Endothelial cell of umbilical vein (primary cell): ENCODE data around the gene CAMP. TPM values are rescaled to one million over a fixed set of nuclear protein-coding genes. Genes with fewer than 3 reads are reported as not detected.
A peak's percentile ranks its signal among the peaks of the same experiment; 100 is the strongest.

Source experiments
- BruUV-seq: library from RNA; stranded (reverse); fragments of 400-500 nt; replicated peaks from 2 replicates; lab custom pipeline; 2021; lab: Mats Ljungman, UMichigan
- CTCF ChIA-PET: fragments of 300-600, 350-600 bp; sonication (Branson Sonifier 250); formaldehyde crosslinking; loops from one replicate; lab custom pipeline; 2021; ENCODE audit warnings: antibody characterized with exemption, inconsistent platforms; lab: Charles Lee
- POLR2A ChIA-PET: fragments of 300-600, 350-600 bp; sonication (Branson Sonifier 250); formaldehyde crosslinking; loops from one replicate; lab custom pipeline; 2021; ENCODE audit warnings: antibody characterized with exemption, inconsistent platforms; lab: Charles Lee
- DNase-seq: peaks from one replicate; pipeline ENCODE4 v3.0.0-alpha.2; 2011; ENCODE audit warnings: low read depth, low spot score
- FAIRE-seq: peaks from 2 replicates; lab custom pipeline; 2011; peaks lifted over from hg19 to GRCh38; lab: Jason Lieb, UNC
- H2AFZ ChIP-seq: 2 replicates; pipeline ENCODE4 v1.6.0; 2012; ENCODE audit warnings: low read depth, low read length, control low read depth, inconsistent platforms
- H3K27ac ChIP-seq: 2 replicates; pipeline ENCODE4 v1.5.1; 2011; ENCODE audit warnings: low read depth, mild to moderate bottlenecking, control low read depth, low read length, moderate library complexity; ENCODE audit not compliant: insufficient read depth
- H3K27me3 ChIP-seq, 2 experiments: 2 replicates each; pipeline versions ENCODE4 v1.6.0 to v1.6.1; 2011; ENCODE audit warnings: low read length in 2 of 2, mixed read lengths in 1 of 2; ENCODE audit not compliant: control insufficient read depth in 2 of 2, insufficient read depth in 2 of 2
- H3K36me3 ChIP-seq, 2 experiments: 2 replicates in 1 of 2; 3 replicates in 1 of 2; pipeline ENCODE4 v1.5.1; 2011; ENCODE audit warnings: low read length in 2 of 2, mild to moderate bottlenecking in 1 of 2, moderate library complexity in 1 of 2; ENCODE audit not compliant: control insufficient read depth in 2 of 2, insufficient read depth in 2 of 2; ENCODE audit errors: extremely low read depth in 1 of 2
- H3K4me1 ChIP-seq: 3 replicates; pipeline ENCODE4 v1.5.1; 2011; ENCODE audit warnings: mild to moderate bottlenecking, low read length; ENCODE audit not compliant: control insufficient read depth, insufficient read depth; ENCODE audit errors: extremely low read depth
- H3K4me2 ChIP-seq: 2 replicates; pipeline ENCODE4 v1.6.1; 2011; ENCODE audit warnings: low read length, control low read depth, mixed read lengths; ENCODE audit not compliant: insufficient read depth
- H3K4me3 ChIP-seq, 3 experiments: fragments of 200-600 bp in 1 of 3; sonication (generic), shearing (Covaris generic) in 1 of 3; replicated peaks in 1 of 3; 2 replicates each; pipeline ENCODE4 v1.5.1; 2011 to 2016; ENCODE audit warnings: control low read depth in 3 of 3, low read length in 3 of 3, mild to moderate bottlenecking in 2 of 3, inconsistent platforms in 1 of 3, low read depth in 1 of 3, moderate library complexity in 1 of 3; ENCODE audit not compliant: insufficient read depth in 1 of 3
- H3K79me2 ChIP-seq: 2 replicates; pipeline ENCODE4 v1.6.0; 2012; ENCODE audit warnings: low read length, inconsistent platforms; ENCODE audit not compliant: control insufficient read depth, insufficient read depth
- H3K9ac ChIP-seq: replicated peaks from 2 replicates; pipeline ENCODE3; 2011; ENCODE audit warnings: low read length, control low read depth; ENCODE audit not compliant: insufficient read depth; ENCODE audit errors: extremely low read depth
- H3K9me1 ChIP-seq: replicated peaks from 3 replicates; pipeline ENCODE4 v1.6.0; 2011; ENCODE audit warnings: mild to moderate bottlenecking, low read length; ENCODE audit not compliant: control insufficient read depth, insufficient read depth; ENCODE audit errors: extremely low read depth
- H3K9me3 ChIP-seq: replicated peaks from 2 replicates; pipeline ENCODE4 v1.5.1; 2012; ENCODE audit warnings: low read length, inconsistent platforms; ENCODE audit not compliant: control insufficient read depth, insufficient read depth
- H4K20me1 ChIP-seq: replicated peaks from 2 replicates; pipeline ENCODE3; 2011; ENCODE audit warnings: mild to moderate bottlenecking, low read length; ENCODE audit not compliant: control insufficient read depth, insufficient read depth; ENCODE audit errors: extremely low read depth
- EZH2 ChIP-seq: IDR thresholded peaks from 2 replicates; pipeline ENCODE4 v1.6.1; 2012; ENCODE audit warnings: borderline replicate concordance, low read depth, mild to moderate bottlenecking, moderate library complexity, low read length, inconsistent platforms; ENCODE audit not compliant: severe bottlenecking
- MYC ChIP-seq: IDR thresholded peaks from one replicate; pipeline ENCODE4 v1.6.1; 2011; ENCODE audit warnings: mild to moderate bottlenecking, low read depth, low read length
- dilution Hi-C: fragments of 300-500 bp; cut with MboI; formaldehyde crosslinking; loops from one replicate; pipeline ENCODE4 v1.15.0; 2019; ENCODE audit warnings: low sequenced_read_pairs; ENCODE audit not compliant: extremely low pct_ligation_motif_present
- intact Hi-C: fragments of 100-400 bp; cut with micrococcal nuclease; formaldehyde crosslinking; loops from one replicate; pipeline ENCODE4 v1.10.0; 2022
- polyA plus RNA-seq, 4 experiments: library from polyadenylated mRNA; depleted of rRNA in 3 of 4; stranded (reverse) in 3 of 4; unstranded in 1 of 4; fragments of >200 nt; gene quantifications; 2 replicates each; pipeline versions ENCODE4 v1.2.1 to v1.2.3, GENCODE V29; 2011 to 2012; ENCODE audit warnings: missing spikeins in 1 of 4
- total RNA-seq: library from RNA; stranded (reverse); gene quantifications from 2 replicates; pipeline ENCODE4 v1.2.3, GENCODE V29; 2021
- TF ChIP-seq, protein P1 (sequence below), 2 donors: IDR thresholded peaks; 1 replicate in 1 of 2; 2 replicates in 1 of 2; pipeline ENCODE4 v1.5.1; 2011; ENCODE audit warnings: low read length in 2 of 2, mild to moderate bottlenecking in 2 of 2, moderate library complexity in 2 of 2, control low read depth in 1 of 2, inconsistent platforms in 1 of 2, low read depth in 1 of 2; ENCODE audit not compliant: insufficient read depth in 1 of 2; ENCODE audit errors: extremely low read depth in 1 of 2

Gene CAMP
- total and polyA plus RNA-seq, 2 donors (not counting 3 experiments of a cell fraction or from before 2014, with no cell fraction given) = not detected

DNA sequence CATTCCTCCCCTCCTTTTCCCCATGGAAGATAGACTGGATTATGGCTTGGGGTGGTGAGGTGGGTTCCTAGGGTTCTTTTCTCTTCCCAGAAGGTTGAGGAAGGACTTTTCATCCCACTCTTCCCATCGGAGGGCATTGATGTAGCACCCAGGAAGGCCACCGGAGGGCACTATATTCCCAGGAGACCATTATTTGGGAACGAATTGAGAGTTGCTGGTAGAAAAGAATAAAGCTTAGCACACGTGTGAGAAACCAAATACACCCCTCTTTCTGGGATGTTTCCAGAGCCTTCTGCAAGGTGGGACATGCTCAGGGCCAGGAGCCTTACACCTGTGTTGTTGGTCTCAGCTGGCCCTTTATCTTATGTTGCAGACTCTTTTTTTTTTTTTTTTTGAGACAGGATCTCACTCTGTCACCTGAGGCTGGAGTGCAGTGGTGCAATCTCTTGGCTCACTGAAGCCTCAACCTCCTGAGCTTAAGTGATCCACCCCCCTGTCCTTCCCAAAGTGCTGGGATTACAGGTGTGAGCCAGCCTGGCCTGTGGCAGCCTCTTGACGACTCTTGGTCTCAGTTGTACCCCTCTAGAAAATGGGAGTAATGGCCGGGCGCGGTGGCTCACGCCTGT lies 28.7 kb upstream of the CAMP start:
- FAIRE-seq = peak; percentile 90

DNA sequence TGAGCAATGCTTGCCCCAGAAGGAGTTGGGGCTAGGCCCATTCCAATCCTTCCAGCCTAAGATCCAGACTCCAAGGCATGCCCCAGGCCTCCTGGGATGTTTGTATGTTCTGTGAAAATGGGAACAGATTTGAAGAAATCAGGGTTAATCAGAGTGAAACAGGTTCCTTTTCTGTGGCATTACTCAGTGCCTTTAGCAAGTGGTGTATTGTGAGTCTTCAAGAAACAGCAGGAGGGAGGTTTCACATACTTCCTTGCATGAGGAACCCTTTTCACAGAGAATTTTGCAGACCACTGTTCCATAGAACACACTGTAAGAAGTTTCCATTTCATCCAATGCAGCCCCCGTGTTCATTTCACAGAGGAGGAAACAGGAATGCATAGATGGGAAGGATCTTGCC lies 26.7 kb upstream of the CAMP start:
- no peaks in the 10 kb centered on the region for H3K4me1 ChIP-seq
- no peaks in the 10 kb centered on the region for H3K9me1 ChIP-seq
- H3K79me2 ChIP-seq = no peaks in the 10 kb centered on the region
- TF ChIP-seq MYC = no peak
- DNase-seq (no peak), FAIRE-seq (no peak)
- H3K27ac ChIP-seq = no peak overlapping the region
- no TSS peak for BruUV-seq
- H3K36me3 ChIP-seq = no peaks in the 10 kb centered on the region
- no peaks in the 10 kb centered on the region for H4K20me1 ChIP-seq
- intact Hi-C loops (loop anchor here (10.0 kb wide), 2 partner anchors 78 to 348 kb away; no protein-coding TSS in a partner anchor), dilution Hi-C loops (no loop called here)
- H3K27me3 ChIP-seq = peaks cover 0 to 5% of the 10 kb centered on the region in 2 experiments
- POLR2A ChIA-PET = no interaction called here
- CTCF ChIA-PET = interaction anchor here (6.1 kb wide), 1 partner anchor 240 kb away, joined by 180 read pairs; no protein-coding TSS in a partner anchor
- H3K9me3 ChIP-seq = no peaks in the 10 kb centered on the region
- no peak overlapping the region for H3K9ac ChIP-seq
- no peak overlapping the region for H2AFZ ChIP-seq
- H3K4me3 ChIP-seq = no peak overlapping the region
- H3K4me2 ChIP-seq = no peak overlapping the region

More for the DNA sequence above, 28.7 kb upstream of the CAMP start:
- Histone ChIP-seq H3K9me1 (no peaks in the 10 kb centered on the region), H3K4me2 (no peak overlapping the region), H3K4me3 (no peak overlapping the region), H3K27ac (no peak overlapping the region), H3K36me3 (no peaks in the 10 kb centered on the region), H4K20me1 (no peaks in the 10 kb centered on the region), H3K79me2 (no peaks in the 10 kb centered on the region), H2AFZ (no peak overlapping the region), H3K9ac (no peak overlapping the region), H3K27me3 (peaks cover 0 to 5% of the 10 kb centered on the region in 2 experiments), H3K4me1 (no peaks in the 10 kb centered on the region), H3K9me3 (no peaks in the 10 kb centered on the region)
- no TSS peak for BruUV-seq
- peak; percentile 63 for DNase-seq
- intact Hi-C loops = loop anchor here (1.0 to 10.0 kb wide), 5 partner anchors 38 to 415 kb away; partner anchors contain the start of gene UQCRC1
- dilution Hi-C loops = no loop called here
- no peak for TF ChIP-seq EZH2
- TF ChIP-seq, protein P1, sequence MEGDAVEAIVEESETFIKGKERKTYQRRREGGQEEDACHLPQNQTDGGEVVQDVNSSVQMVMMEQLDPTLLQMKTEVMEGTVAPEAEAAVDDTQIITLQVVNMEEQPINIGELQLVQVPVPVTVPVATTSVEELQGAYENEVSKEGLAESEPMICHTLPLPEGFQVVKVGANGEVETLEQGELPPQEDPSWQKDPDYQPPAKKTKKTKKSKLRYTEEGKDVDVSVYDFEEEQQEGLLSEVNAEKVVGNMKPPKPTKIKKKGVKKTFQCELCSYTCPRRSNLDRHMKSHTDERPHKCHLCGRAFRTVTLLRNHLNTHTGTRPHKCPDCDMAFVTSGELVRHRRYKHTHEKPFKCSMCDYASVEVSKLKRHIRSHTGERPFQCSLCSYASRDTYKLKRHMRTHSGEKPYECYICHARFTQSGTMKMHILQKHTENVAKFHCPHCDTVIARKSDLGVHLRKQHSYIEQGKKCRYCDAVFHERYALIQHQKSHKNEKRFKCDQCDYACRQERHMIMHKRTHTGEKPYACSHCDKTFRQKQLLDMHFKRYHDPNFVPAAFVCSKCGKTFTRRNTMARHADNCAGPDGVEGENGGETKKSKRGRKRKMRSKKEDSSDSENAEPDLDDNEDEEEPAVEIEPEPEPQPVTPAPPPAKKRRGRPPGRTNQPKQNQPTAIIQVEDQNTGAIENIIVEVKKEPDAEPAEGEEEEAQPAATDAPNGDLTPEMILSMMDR (IDR thresholded peaks at IDR 0.05; ENCODE audit: extremely low read depth in 1 of 2, insufficient read depth in 1 of 2, low read depth in 1 of 2, low read length in 2 of 2) = peak; percentile 70 to 79
- ChIA-PET CTCF (interaction anchor here (0.6 to 6.1 kb wide), 31 partner anchors 9 to 692 kb away, joined by 3 to 180 read pairs (median 4); partner anchors contain the start of genes CCDC51, TMA7 and ZNF589), POLR2A (interaction anchor here (0.7 kb wide), 1 partner anchor 105 kb away, joined by 5 read pairs; no protein-coding TSS in a partner anchor)
